Measurements from ENCODE around the gene ADRM1.

GRCh38 chr20:62300319-62300718 lies 2.5 kb upstream of the ADRM1 start:
- TF ChIP-seq CEBPB (IDR thresholded peaks at IDR 0.05): no peak
- no peak for TF ChIP-seq ZFP36 (IDR thresholded peaks at IDR 0.05; ENCODE audit: borderline replicate concordance, partially characterized antibody)
- no peak for TF ChIP-seq POLR2A (IDR thresholded peaks at IDR 0.05; ENCODE audit: low read length)
- no peak for TF ChIP-seq CTCF (IDR thresholded peaks at IDR 0.05)
- TF ChIP-seq REST (IDR thresholded peaks at IDR 0.05): no peak
- TF ChIP-seq CHD2 (IDR thresholded peaks at IDR 0.05; ENCODE audit: low read length, partially characterized antibody): no peak
- TF ChIP-seq EP300 (IDR thresholded peaks at IDR 0.05): no peak
- TF ChIP-seq PBX3 (IDR thresholded peaks at IDR 0.05): no peak
- TF ChIP-seq ELK1 (IDR thresholded peaks at IDR 0.05; ENCODE audit: low read depth, low read length): no peak
- TF ChIP-seq MAFK (IDR thresholded peaks at IDR 0.05; ENCODE audit: partially characterized antibody): no peak
- no peak for TF ChIP-seq FOSB (CRISPR knock-in tag; IDR thresholded peaks at IDR 0.05)
- TF ChIP-seq RAD21 (conservative IDR thresholded peaks at IDR 0.05 in 1 of 2, IDR thresholded peaks at IDR 0.05 in 1 of 2): no peak
